Suppressor macrophage treated with lipopolysaccharide for 4 hours (primary cell): Measurements from ENCODE around the gene PRPF18.
A peak's percentile ranks its signal among the peaks of the same experiment; 100 is the strongest.

Source experiments
- DNase-seq: peaks from one replicate; pipeline ENCODE4 v3.0.0-alpha.2; 2020

Gene PRPF18

GRCh38 chr10:13608246-13608853 is 21.6 kb downstream of the PRPF18 start:
- no peak for DNase-seq

DNA sequence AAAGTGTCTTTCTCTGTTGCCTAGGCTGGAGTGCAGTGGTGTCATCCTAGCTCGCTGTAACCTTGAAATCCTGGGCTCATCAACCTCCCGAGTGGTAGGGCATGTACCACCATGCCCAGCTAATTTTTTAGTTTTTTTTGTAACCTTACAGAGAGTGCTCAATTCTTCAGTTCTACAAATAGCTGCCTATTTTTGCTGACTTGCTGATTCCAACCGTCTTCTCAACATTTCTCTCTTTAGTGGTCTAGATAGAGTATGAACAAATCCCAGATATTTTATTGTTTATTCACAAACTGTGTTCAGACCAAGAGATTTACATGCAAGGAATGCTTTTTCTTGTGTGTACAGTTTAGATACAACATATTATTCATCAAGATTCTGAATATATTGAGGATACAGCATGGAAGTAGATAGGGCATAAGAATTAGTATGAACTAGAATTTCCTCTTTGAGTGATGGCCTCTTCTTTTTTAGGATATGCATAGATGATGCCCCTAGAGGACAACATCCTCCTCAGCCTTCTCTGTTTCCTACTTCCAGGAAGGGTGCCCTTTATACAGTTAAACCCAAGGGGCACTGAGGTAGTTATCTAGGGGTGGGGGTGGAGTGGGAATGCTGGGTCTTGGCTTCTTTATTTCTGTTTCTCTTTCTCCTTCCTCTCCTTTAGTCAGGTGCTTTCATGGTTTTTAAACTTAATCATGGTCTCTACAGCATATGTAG is 26.0 kb downstream of the PRPF18 start:
- no peak for DNase-seq

DNA sequence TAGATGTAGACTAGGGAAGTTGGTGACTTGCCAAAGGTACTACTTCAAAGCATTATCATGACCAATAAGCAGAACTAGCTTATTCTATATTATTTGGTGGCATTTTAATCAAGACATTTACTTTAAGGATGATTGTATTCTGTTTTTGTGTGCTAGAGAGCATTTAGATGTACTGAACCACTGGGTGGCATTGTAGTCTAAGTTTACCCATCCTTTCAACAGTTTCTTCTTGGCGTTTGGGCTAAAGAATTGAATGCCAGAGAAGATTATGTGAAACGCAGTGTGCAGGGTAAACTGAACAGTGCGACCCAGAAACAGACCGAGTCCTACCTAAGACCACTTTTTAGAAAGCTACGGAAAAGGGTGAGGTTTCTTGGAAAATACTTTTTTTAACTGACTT is 26.8 kb downstream of the PRPF18 start:
- no peak for DNase-seq

DNA sequence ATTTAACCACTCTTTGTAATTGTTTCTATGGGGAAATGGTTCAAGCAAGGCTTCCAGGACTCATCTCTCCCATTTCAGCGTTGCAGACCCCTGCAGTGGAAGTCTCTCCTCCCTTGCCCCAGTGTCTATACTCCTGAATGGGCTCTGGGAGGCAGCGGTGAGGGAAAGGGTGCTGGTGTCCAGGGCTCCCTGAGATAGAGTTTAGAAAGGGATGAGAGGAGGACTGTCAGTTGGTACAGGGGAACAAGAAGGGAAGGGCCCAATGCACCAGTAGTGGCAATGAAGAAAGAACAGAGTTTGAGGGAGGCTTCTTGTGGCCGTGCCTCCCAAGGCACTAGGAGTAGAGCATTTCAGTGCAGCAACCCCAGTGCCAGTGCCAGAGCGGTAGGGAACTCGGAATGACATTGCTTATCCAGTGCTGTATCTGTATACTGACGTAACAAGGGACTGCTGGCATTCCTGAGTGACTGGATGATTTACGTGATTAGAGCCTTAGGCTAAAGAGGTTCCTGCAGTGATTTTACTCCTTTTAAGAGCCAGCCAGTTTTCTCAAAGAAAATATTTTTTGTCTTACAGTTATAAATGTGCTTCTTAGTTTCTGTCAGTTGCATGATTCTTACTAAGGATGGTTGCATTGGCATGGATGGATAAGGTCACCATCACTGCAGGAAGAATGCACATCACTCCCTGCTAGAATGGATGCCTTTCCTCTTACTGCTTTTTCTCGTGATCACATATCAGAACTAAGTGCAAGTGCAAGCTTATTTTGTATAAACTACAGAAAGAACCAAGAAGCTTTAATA is 28.0 kb downstream of the PRPF18 start:
- no peak for DNase-seq

GRCh38 chr10:13615650-13616300 is 29.0 kb downstream of the PRPF18 start:
- DNase-seq = no peak

DNA sequence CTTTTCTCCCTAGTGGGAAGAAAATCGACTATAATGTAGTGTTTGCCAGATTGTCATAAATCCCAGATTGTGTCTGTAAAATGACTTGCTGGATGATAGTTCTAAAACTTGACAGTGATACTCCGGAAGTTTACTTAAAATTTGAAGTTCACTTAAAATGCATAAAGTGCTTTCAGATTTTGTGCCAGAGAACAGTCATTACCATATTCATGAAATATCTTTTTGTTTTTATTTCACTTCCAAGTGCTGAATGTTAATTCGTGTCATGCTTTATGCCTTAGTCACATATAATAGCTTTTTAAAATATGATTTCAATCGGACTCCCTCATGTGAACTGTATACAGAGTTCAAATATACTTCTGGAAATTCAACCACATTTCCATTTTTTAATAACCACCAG is 30.4 kb downstream of the PRPF18 start:
- DNase-seq = no peak

- no peak for DNase-seq
Measured at GRCh38 chr10:13621931-13622330, 35.2 kb downstream of the PRPF18 start.

DNA sequence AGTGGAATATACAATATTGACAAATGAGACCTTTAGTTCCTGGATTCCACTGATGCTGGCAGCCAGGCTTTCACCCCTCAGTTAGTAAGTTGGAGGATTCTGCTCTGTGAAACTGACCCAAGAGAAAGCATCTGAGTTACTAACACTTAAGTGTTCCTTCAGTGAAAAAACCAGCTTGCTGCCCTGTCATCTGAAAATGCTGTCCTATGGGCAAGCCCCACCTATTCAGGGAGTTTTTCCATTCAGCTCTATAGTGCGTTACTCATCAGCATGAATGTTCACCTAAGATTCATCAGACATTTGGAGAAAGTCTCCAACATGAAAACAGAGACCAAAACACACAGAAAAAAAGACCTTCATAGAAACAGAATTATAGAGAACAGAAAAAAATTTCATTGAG is 37.9 kb downstream of the PRPF18 start:
- DNase-seq = no peak

DNA sequence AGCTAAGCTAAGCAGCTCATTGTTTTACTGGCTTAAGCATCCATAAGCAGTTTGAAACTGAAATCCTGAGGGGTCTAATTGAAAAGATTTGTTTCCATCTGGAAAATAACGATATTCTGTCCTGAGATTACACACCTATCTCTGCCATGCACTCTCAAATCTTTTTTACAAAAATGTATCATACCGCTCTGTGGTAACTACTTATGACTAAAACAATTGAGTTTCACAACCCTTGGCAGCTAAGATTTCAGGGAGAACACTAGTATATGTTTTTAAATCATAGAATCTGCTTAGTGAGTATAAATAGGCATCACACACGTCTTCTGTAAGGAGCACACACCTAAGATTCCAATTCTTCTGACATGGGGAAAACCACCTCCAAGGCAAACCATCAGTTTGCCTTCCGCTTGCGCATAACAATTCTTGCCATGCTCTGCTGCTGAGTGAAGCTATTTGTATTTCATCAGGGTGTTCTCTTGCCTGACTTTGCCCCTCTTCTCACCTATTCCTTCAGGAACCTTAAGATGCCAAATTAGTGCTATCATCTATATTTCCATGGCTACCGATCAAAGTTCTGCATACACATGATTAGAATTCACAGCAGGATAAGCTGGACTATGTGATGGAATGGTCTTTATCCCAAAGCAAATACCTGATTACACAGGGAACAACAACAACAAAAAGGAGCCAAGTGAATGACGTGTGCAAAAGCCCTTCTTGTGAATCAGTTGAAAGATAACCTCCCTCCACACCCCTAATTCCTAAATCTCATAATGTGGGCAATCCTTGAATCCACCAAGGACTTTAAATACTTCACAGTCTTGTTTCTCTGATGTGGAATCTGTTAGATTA is 40.9 kb downstream of the PRPF18 start:
- DNase-seq = no peak

DNA sequence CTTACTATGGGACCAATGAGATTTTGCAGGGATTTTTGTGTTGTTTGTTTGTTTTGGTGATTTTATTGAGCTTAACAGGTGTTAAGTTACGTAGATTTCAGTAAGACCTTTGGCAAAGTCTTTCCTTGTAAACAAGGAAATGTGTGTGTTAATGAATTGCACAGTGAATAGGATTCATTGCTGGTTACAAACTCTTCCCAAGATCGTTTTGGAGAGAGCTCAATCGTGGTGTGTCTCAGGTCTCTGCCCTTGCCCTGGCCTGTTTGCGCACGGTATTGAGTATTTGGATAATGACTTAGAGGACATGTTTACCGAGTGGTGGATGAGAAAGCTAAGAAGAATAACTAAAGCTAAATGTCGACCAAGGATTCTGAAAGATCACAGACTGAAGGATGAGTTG is 41.9 kb downstream of the PRPF18 start:
- no peak for DNase-seq

GRCh38 chr10:13629116-13629515 is 42.4 kb downstream of the PRPF18 start:
- DNase-seq = no peak

DNA sequence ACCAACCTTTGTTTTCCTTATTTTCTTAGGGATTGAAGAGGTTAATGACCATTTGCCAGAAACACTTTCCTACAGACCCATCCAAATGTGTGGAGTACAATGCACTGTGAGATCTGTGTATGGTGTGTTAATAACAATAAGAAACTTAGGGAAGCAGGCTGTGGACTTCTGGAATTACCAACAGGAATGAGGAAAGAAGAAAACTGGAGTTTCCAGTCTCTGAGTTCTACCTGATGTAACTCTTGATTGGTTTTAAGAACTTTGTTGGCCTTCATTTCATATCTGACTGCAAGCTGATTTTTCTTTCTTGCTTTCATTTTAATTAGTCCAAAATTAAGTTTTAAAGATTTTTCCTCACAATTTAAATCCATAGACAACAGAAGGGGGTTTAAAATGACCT is 43.5 kb downstream of the PRPF18 start:
- DNase-seq = no peak

GRCh38 chr10:13631594-13631993 is 44.8 kb downstream of the PRPF18 start:
- peak; percentile 9 for DNase-seq

- no peak for DNase-seq
Measured at GRCh38 chr10:13632440-13632839, 45.7 kb downstream of the PRPF18 start.

DNA sequence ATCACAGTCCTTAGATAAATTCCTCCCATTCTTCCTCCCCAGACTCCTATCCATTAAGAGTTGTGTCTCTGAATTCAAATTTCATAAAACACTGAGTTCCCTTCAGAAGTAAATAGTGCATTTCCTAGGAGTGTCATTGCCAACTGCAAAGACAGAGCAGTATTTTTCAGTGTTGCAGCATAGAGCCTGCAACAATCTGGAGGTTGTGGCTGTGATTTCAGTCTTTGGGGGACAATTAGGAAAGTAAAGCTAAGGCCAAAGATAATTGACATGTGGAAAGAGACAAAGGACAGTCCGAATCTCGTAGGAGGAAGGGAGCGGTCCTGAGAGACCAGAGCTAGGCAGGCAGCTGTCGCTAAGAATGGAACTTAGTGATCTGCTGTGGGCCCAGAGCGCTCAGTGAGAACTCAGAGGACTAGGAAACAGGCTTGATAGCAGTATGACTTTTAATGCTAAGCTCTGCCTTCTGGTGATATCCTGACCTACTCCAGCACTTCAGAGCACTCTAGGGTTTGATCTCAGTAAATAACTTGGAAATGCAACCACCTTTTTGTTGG is 46.2 kb downstream of the PRPF18 start:
- DNase-seq = no peak

GRCh38 chr10:13633689-13634088 is 46.9 kb downstream of the PRPF18 start:
- no peak for DNase-seq

GRCh38 chr10:13634207-13634606 is 47.4 kb downstream of the PRPF18 start:
- peak; percentile 28 for DNase-seq

DNA sequence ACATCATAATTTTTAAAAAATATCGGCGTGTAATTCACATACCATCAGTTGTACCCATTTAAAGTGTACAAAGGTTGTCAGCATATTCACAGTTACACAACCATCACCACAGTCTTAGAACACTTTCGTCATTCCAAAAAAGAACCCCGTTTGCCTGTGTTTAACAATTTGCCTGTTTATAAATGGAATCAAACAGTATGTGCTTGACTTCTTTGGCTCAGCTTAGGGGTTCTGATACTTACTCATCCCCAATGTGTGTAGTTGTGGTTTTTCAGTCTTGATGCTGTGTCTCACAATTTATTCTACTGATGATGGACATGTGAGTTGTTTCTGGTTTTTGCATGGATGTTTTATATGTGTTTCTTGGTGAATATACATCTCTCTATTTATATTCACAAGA is 50.0 kb downstream of the PRPF18 start:
- no peak for DNase-seq

DNA sequence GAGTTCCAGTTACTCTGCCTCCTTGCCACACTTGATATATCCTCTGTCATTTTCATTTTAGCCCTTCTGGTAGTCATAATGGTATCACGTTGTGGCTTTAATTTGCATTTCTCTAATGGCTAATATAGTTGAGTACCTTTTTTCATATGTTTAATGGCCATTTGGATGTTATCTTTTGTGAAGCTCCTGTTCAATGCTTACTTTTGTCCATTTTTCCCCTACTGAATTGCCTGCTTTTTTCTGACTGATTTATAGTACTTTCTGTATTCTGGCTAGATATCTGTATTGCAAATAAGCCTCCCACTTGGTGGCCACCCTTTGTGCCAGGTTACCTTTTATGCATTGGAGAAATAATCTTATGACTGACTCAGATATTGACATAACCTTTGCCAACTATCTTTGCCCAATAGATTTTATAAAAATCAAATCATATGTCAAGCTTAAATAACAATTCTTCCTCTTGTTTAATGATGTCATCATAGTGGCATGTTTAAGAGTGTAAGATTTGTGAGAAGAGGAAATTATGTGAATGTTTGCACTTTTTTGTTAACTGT is 50.6 kb downstream of the PRPF18 start:
- no peak for DNase-seq

DNA sequence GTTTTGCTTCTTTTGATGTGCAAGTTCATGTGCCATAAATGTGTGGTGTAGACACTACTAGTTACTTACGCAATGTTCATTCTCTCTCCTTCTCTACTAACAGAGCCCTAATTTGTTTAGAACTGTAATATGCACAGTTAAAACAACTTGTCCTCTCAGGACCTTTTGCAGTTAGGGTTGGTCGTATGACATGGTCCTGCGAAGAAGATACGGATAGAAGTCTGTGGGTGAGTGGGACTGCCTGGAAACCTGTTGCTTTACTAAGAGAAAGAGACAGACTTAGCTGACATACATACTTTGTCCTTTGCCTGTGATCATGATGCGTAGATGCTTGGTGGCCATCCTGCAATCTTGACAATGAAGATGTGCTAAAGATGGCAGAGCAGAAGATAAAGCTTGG is 51.1 kb downstream of the PRPF18 start:
- DNase-seq = no peak

DNA sequence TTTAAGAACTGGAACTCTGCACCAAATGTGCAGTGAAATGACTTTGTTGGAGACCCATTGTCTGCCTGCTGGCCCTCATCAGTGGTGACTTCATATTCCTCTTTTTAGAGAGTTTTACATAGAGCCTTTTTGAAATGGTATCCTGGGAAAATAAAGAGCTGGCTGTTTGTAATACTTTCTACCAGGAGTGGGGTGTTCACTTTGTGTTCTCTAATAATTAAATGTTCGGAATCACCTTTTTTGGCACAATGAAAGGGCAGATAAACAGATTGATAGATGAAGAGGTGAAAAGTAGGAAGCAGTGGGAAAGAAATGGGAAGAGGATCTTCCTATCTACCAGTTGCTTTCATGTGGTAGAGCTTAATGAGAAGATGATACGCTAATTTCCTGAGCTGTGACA is 55.5 kb downstream of the PRPF18 start:
- no peak for DNase-seq

DNA sequence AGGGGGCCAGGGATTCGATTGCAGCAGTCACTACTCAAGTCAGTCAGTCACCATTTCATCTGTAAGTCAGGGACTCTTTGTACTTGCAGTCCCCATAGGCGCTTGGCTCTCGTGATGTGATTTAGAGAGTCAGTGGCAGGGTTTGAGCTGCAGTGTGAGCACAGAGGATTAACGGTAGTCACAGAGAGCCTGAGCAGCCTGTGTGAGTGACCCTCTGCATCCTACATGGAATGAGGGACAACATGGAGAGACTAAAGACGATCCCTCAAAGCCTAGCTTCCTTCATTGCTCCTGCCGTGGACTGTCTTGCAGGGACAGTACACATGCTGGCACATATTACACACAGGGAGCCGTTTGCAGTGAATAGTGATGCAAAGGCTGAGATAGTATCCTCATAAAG is 56.3 kb downstream of the PRPF18 start:
- no peak for DNase-seq
